ENCODE data around the gene TFF3.

- TF ChIP-seq CTCF (conservative IDR thresholded peaks at IDR 0.05) (no peak), ZFX (IDR thresholded peaks at IDR 0.05) (no peak)
These were observed 5.6 kb upstream of the TFF3 start for GRCh38 chr21:42320791-42321190.

Data from C4-2B (cell line).